SJCRH30 (cell line): Measurements from ENCODE around the gene PTPRU. TPM values are rescaled to one million over a fixed set of nuclear protein-coding genes. Genes with fewer than 3 reads are reported as not detected.
A peak's percentile ranks its signal among the peaks of the same experiment; 100 is the strongest.

ENCODE experiments used
- DNase-seq, 2 experiments: peaks; one replicate each; pipeline ENCODE4 v3.0.0-alpha.2; 2015 to 2020
- H3K27ac ChIP-seq: fragments of 250-450 bp; sonication (Bioruptor Pico); 2 replicates; pipeline ENCODE4 v1.5.1; 2020; ENCODE audit warnings: mild to moderate bottlenecking, moderate library complexity
- H3K27me3 ChIP-seq: fragments of 250-450 bp; sonication (Bioruptor Pico); 2 replicates; pipeline ENCODE4 v1.5.1; 2020; ENCODE audit warnings: mild to moderate bottlenecking, moderate library complexity
- H3K36me3 ChIP-seq: fragments of 250-450 bp; sonication (Bioruptor Pico); 2 replicates; pipeline ENCODE4 v1.5.1; 2020; ENCODE audit warnings: mild to moderate bottlenecking, moderate library complexity
- H3K4me1 ChIP-seq: fragments of 250-450 bp; sonication (Bioruptor Pico); 2 replicates; pipeline ENCODE4 v1.5.1; 2020; ENCODE audit warnings: mild to moderate bottlenecking, moderate library complexity
- H3K4me3 ChIP-seq: fragments of 250-450 bp; sonication (Bioruptor Pico); 2 replicates; pipeline ENCODE4 v1.5.1; 2020; ENCODE audit warnings: mild to moderate bottlenecking, moderate library complexity
- H3K9me3 ChIP-seq: fragments of 250-450 bp; sonication (Bioruptor Pico); replicated peaks from 2 replicates; pipeline ENCODE4 v1.5.1; 2020; ENCODE audit warnings: mild to moderate bottlenecking, moderate library complexity
- total RNA-seq: library from RNA; depleted of rRNA; stranded (reverse); fragments of >200 nt; shearing (Covaris generic); gene quantifications from 2 replicates; pipeline ENCODE4 v1.2.3, GENCODE V29; 2014

PTPRU gene
- total RNA-seq, 1 experiment from 2014 or later = 16.3 TPM

GRCh38 chr1:29341936-29342335 is 105.6 kb downstream of the PTPRU start:
- H3K27ac ChIP-seq = no peak overlapping the region
- peaks cover 10% of the 10 kb centered on the region for H3K4me1 ChIP-seq
- peaks cover 13% of the 10 kb centered on the region for H3K27me3 ChIP-seq
- no peak overlapping the region for H3K4me3 ChIP-seq
- H3K36me3 ChIP-seq = no peaks in the 10 kb centered on the region
- DNase-seq = no peak
- H3K9me3 ChIP-seq = no peaks in the 10 kb centered on the region; the same call in 1 of the 2 replicates

DNA sequence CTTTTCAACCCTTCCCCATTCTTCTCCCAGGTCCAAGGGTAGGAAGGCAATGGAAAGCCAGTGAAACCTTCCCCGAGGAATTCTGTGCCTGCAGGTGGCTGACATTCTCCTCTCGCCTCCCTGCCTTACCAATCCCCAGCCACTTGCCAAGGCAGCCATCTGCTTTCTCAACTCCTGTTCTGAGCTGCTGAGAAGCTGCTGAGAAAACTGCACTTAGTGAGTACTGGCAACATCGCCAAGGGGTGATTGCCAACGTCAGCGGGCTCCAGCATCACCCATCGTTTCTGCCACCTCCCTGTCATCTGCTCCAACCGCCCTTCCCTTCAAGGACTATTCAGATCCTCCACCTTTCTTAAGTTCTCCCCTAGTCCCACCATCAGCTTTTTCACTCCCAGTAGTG is 106.0 kb downstream of the PTPRU start:
- Histone ChIP-seq H3K36me3 (no peaks in the 10 kb centered on the region), H3K27me3 (peaks cover 13% of the 10 kb centered on the region), H3K4me3 (no peak overlapping the region), H3K9me3 (no peaks in the 10 kb centered on the region; the same call in 1 of the 2 replicates), H3K27ac (no peak overlapping the region), H3K4me1 (peaks cover 10% of the 10 kb centered on the region)
- no peak for DNase-seq

DNA sequence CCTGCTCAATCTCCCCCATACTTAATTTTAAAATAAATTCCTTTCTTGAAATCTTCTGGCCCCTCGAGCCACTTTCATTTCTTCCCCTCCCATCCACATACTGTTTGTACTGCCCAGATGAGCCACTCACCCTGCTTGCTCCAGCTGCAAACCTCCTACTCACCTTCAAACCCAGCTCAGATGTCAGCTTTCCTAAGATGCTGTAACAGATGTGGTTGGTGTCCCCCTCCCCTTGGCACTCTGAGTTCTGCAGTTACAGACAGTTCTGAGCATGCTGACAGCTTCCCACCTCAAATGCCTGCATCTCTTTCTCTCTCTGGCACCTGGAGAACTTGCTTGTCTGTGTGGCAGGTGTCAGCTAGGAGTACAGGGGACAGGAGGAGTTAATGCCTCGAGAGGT is 106.7 kb downstream of the PTPRU start:
- no peaks in the 10 kb centered on the region; the same call in 1 of the 2 replicates for H3K9me3 ChIP-seq
- peaks cover 10% of the 10 kb centered on the region for H3K4me1 ChIP-seq
- H3K27me3 ChIP-seq = peaks cover 13% of the 10 kb centered on the region
- DNase-seq = no peak
- no peak overlapping the region for H3K4me3 ChIP-seq
- H3K27ac ChIP-seq = no peak overlapping the region
- no peaks in the 10 kb centered on the region for H3K36me3 ChIP-seq

DNA sequence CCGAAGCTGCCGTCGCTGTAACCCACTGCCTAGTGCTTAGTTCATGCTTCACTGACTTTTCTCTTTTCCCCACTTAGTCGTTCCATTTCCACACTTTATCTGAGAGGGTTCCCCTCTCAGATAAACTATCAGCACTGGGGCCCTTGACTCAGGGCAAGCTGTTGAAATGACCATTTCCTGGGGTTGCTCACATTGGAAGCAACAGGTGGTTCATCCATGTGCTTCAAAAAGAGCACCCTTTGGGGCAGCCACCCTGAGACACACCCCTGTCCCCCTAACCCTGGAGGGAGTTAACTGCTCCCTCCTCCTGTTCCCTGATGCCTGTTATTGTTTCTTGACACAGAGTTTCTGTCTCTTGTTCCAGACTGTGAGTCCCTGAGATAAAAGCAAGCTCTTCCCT is 107.2 kb downstream of the PTPRU start:
- no peak for DNase-seq
- H3K4me3 ChIP-seq = no peak overlapping the region
- H3K36me3 ChIP-seq = no peaks in the 10 kb centered on the region
- H3K4me1 ChIP-seq = peaks cover 10% of the 10 kb centered on the region
- no peak overlapping the region for H3K27ac ChIP-seq
- H3K27me3 ChIP-seq = peaks cover 13% of the 10 kb centered on the region
- no peaks in the 10 kb centered on the region; the same call in 1 of the 2 replicates for H3K9me3 ChIP-seq

- no peak overlapping the region for H3K4me3 ChIP-seq
- no peaks in the 10 kb centered on the region; the same call in 1 of the 2 replicates for H3K9me3 ChIP-seq
- H3K27me3 ChIP-seq = peaks cover 13% of the 10 kb centered on the region
- DNase-seq = no peak
- no peak overlapping the region for H3K27ac ChIP-seq
- no peaks in the 10 kb centered on the region for H3K36me3 ChIP-seq
- H3K4me1 ChIP-seq = peaks cover 10% of the 10 kb centered on the region
Measured at GRCh38 chr1:29343908-29344307, 107.6 kb downstream of the PTPRU start.

- no peaks in the 10 kb centered on the region for H3K36me3 ChIP-seq
- DNase-seq = peak; percentile 58 to 67
Measured at GRCh38 chr1:29344336-29344735, 108.0 kb downstream of the PTPRU start.

DNA sequence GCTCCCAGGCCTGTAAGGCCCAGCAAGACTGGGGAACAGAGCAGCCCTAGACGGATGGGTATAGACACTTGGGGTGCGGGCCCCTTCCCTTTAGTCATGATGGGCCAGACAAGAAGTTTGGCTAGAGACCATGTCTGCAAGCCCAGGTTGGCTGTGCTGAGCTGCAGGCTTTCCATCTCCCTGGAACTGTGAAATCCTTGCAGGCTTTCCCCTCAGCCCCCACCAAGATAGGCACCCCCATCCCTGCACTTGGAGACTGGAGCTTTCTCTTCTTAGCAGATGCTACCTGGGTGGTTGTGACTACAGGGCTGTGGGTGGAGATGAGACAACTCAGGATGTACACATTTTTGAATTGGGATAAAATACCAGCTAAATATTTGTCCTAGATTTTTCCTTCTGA is 110.3 kb downstream of the PTPRU start:
- peaks cover 13% of the 10 kb centered on the region for H3K27me3 ChIP-seq
- no peak overlapping the region for H3K4me3 ChIP-seq
- no peak overlapping the region for H3K27ac ChIP-seq
- H3K36me3 ChIP-seq = no peaks in the 10 kb centered on the region
- H3K9me3 ChIP-seq = no peaks in the 10 kb centered on the region; the same call in 1 of the 2 replicates
- no peak for DNase-seq
- H3K4me1 ChIP-seq = peaks cover 10% of the 10 kb centered on the region

More at GRCh38 chr1:29344336-29344735, 108.0 kb downstream of the PTPRU start:
- no peaks in the 10 kb centered on the region; the same call in 1 of the 2 replicates for H3K9me3 ChIP-seq
- peaks cover 10% of the 10 kb centered on the region for H3K4me1 ChIP-seq
- H3K27me3 ChIP-seq = peaks cover 13% of the 10 kb centered on the region
- H3K4me3 ChIP-seq = no peak overlapping the region
- no peak overlapping the region for H3K27ac ChIP-seq

DNA sequence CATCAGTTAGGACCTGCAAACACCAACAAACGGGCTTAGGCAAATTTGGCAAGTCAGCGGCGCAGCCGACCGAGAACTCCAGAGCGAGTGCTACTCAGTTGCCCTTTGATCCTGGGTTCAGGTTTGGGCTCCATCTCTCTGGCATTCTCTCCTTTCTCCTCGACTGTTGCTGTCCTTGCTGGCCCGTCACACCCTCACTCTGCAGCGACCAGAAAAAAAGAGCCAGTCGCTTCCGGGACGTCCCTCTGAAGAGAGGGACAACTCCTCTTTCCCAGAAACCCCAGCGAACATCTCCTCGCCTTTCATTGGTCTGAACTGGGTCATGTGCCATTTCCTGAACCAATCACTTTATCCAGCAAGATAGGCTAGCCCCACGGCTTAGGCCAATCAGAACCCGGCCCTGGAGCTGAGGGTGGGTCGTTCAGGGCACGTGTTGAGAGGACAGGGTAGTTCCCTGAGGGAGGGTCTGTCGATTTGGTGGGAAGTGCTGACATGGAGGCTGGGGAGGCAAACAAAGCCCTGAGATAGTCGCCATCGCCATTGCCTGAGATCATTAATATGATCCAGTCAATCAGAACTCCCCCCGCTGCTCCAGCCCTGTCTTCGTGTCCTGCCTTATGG is 113.7 kb downstream of the PTPRU start:
- Histone ChIP-seq H3K4me1 (no peaks in the 10 kb centered on the region), H3K27me3 (peaks cover 10% of the 10 kb centered on the region; the same call in 1 of the 2 replicates), H3K9me3 (no peaks in the 10 kb centered on the region), H3K36me3 (no peaks in the 10 kb centered on the region), H3K4me3 (no peak overlapping the region), H3K27ac (no peak overlapping the region)
- no peak for DNase-seq

- Histone ChIP-seq H3K4me1 (no peaks in the 10 kb centered on the region), H3K36me3 (no peaks in the 10 kb centered on the region), H3K4me3 (no peak overlapping the region), H3K9me3 (no peaks in the 10 kb centered on the region), H3K27me3 (peaks cover 4% of the 10 kb centered on the region; the same call in 1 of the 2 replicates), H3K27ac (no peak overlapping the region)
- DNase-seq = no peak
Measured at GRCh38 chr1:29352719-29353420, 116.5 kb downstream of the PTPRU start.

GRCh38 chr1:29354511-29355098 is 118.3 kb downstream of the PTPRU start:
- no peaks in the 10 kb centered on the region for H3K36me3 ChIP-seq
- H3K27me3 ChIP-seq = peaks cover 4% of the 10 kb centered on the region; the same call in 1 of the 2 replicates
- DNase-seq = no peak
- no peaks in the 10 kb centered on the region for H3K9me3 ChIP-seq
- H3K27ac ChIP-seq = no peak overlapping the region
- H3K4me3 ChIP-seq = no peak overlapping the region
- H3K4me1 ChIP-seq = no peaks in the 10 kb centered on the region

DNA sequence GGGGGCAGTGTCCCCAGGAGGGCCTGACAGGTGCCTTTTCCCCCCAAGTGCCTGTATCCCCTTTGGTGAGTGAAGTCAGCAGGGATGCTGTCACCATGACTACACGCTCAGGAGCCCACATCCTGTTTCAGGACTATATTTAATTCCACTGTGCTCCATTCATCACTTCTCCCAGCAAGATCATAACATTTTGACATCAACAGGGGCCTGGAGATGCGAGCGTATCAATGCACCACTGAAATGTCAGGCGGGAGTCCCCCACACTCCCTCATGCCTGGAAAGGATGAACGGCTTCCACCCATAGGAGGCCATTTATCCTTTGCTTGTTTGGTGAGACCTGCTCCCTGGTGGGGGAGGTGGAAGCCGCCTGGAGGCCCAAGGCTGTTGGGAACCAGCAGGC is 119.1 kb downstream of the PTPRU start:
- DNase-seq = no peak
- Histone ChIP-seq H3K4me1 (no peaks in the 10 kb centered on the region), H3K36me3 (no peaks in the 10 kb centered on the region), H3K9me3 (no peaks in the 10 kb centered on the region), H3K27me3 (peaks cover 4% of the 10 kb centered on the region; the same call in 1 of the 2 replicates), H3K4me3 (no peak overlapping the region), H3K27ac (no peak overlapping the region)

GRCh38 chr1:29356663-29357062 is 120.3 kb downstream of the PTPRU start:
- Histone ChIP-seq H3K9me3 (no peaks in the 10 kb centered on the region), H3K27ac (no peak overlapping the region), H3K4me1 (no peaks in the 10 kb centered on the region), H3K27me3 (peaks cover 11% of the 10 kb centered on the region), H3K4me3 (no peak overlapping the region), H3K36me3 (no peaks in the 10 kb centered on the region)
- DNase-seq = no peak

DNA sequence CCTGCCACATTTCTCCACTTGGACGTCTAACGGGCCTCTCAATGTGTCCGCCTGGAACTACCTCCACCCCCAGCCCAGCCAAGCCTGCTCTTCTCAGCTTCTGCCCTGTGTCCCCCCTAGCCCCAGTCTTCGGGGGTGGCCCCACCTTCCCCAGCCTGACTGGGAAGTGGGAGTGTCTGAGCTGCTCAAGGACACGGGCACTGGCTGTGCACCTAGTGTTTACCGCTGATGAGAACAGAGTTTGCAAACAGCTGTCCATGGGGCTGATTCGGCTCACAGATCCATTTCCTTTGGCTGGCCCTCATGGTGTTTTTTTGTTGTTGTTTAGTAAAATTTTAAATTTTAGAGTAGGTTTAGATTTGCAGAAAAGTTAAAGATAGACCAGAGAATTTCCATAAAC is 121.1 kb downstream of the PTPRU start:
- no peak overlapping the region for H3K4me3 ChIP-seq
- H3K9me3 ChIP-seq = no peaks in the 10 kb centered on the region
- H3K27me3 ChIP-seq = peaks cover 9% of the 10 kb centered on the region
- DNase-seq = no peak
- H3K36me3 ChIP-seq = no peaks in the 10 kb centered on the region
- H3K4me1 ChIP-seq = no peaks in the 10 kb centered on the region
- H3K27ac ChIP-seq = no peak overlapping the region

- H3K4me1 ChIP-seq = no peaks in the 10 kb centered on the region
- H3K27ac ChIP-seq = no peak overlapping the region
- no peak for DNase-seq
- no peaks in the 10 kb centered on the region for H3K36me3 ChIP-seq
- H3K9me3 ChIP-seq = no peaks in the 10 kb centered on the region
- H3K27me3 ChIP-seq = peaks cover 7% of the 10 kb centered on the region
- no peak overlapping the region for H3K4me3 ChIP-seq
Measured at GRCh38 chr1:29358183-29358582, 121.9 kb downstream of the PTPRU start.

DNA sequence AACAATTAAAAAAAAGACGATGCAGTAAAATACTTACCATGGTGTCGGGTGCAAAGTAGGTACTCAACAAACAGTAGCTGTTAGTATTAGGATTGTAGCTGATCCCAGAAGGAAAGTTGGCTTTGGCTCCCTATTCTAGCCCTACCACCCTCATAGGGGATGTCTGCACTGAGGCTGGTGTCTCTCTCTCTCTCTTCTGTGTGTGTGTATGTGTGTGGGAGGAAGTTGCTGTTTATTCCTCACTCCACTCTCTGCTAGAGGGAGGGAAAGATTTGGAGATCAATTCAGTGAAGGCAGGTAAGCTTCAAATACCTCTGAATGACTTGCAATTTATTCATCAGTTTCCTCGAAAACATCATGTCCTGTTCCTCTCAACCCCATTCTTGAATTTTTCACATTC is 124.4 kb downstream of the PTPRU start:
- no peaks in the 10 kb centered on the region for H3K36me3 ChIP-seq
- H3K27me3 ChIP-seq = peaks cover 7% of the 10 kb centered on the region
- no peaks in the 10 kb centered on the region for H3K4me1 ChIP-seq
- H3K9me3 ChIP-seq = no peaks in the 10 kb centered on the region
- H3K4me3 ChIP-seq = no peak overlapping the region
- no peak for DNase-seq
- no peak overlapping the region for H3K27ac ChIP-seq
